Loucy (cell line): ENCODE results near the gene MARCHF6.

Experiments
- H2AFZ ChIP-seq: fragments of 200-600 bp; sonication (generic); 2 replicates; pipeline ENCODE4 v1.6.0; 2016; ENCODE audit warnings: antibody characterized with exemption, mild to moderate bottlenecking, low read length, moderate library complexity
- H3F3A ChIP-seq: fragments of 200-600 bp; 2 replicates; pipeline ENCODE4 v1.6.0; 2016; ENCODE audit warnings: antibody characterized with exemption, low read depth, mild to moderate bottlenecking
- H3K27me3 ChIP-seq: fragments of 200-600 bp; sonication (generic); 2 replicates; pipeline ENCODE4 v1.6.1; 2014; ENCODE audit warnings: low read length, mild to moderate bottlenecking; ENCODE audit not compliant: insufficient read depth, poor library complexity, severe bottlenecking
- H3K36me3 ChIP-seq: fragments of 200-600 bp; sonication (generic); 2 replicates; pipeline ENCODE4 v1.6.1; 2016; ENCODE audit warnings: low read length; ENCODE audit not compliant: insufficient read depth
- H3K4me1 ChIP-seq: fragments of 200-600 bp; sonication (generic); 2 replicates; pipeline ENCODE4 v1.5.1; 2014; ENCODE audit warnings: low read length, mild to moderate bottlenecking; ENCODE audit not compliant: insufficient read depth, poor library complexity, severe bottlenecking
- H3K4me2 ChIP-seq: fragments of 200-600 bp; sonication (generic); 2 replicates; pipeline ENCODE4 v1.6.0; 2014; ENCODE audit warnings: antibody characterized with exemption, low read length, low read depth, mild to moderate bottlenecking; ENCODE audit not compliant: poor library complexity, severe bottlenecking
- H3K4me3 ChIP-seq: fragments of 200-600 bp; sonication (generic); 2 replicates; pipeline ENCODE4 v1.5.1; 2014; ENCODE audit warnings: low read length, mild to moderate bottlenecking, mixed read lengths; ENCODE audit not compliant: poor library complexity, severe bottlenecking
- H3K79me2 ChIP-seq: fragments of 200-600 bp; sonication (generic); 2 replicates; pipeline ENCODE4 v1.6.1; 2014; ENCODE audit warnings: low read length; ENCODE audit not compliant: insufficient read depth
- H3K9ac ChIP-seq: fragments of 200-600 bp; sonication (generic); 2 replicates; pipeline ENCODE4 v1.6.0; 2014; ENCODE audit warnings: mild to moderate bottlenecking, low read depth, low read length, moderate library complexity; ENCODE audit not compliant: poor library complexity, severe bottlenecking
- H3K9me2 ChIP-seq: fragments of 200-600 bp; sonication (generic); replicated peaks from 2 replicates; pipeline ENCODE4 v1.6.1; 2016; ENCODE audit warnings: low read depth, low read length, mixed read lengths
- H3K9me3 ChIP-seq: fragments of 200-600 bp; sonication (generic); 2 replicates; pipeline ENCODE4 v1.6.1; 2014; ENCODE audit warnings: mild to moderate bottlenecking, antibody characterized with exemption, low read length, low read depth; ENCODE audit not compliant: insufficient read depth
- H4K20me1 ChIP-seq: fragments of 200-600 bp; sonication (generic); 2 replicates; pipeline ENCODE4 v1.6.0; 2014; ENCODE audit warnings: antibody characterized with exemption, low read length, mild to moderate bottlenecking; ENCODE audit not compliant: insufficient read depth, poor library complexity, severe bottlenecking
- CTCF ChIP-seq: fragments of 200-600 bp; sonication (generic); conservative IDR thresholded peaks from 2 replicates; pipeline ENCODE4 v1.5.1; 2014; ENCODE audit warnings: mild to moderate bottlenecking, antibody characterized with exemption, low read length
- EZH2phosphoT487 ChIP-seq: fragments of 200-600 bp; IDR thresholded peaks from 2 replicates; pipeline ENCODE4 v1.6.1; 2018; ENCODE audit warnings: antibody characterized with exemption, mild to moderate bottlenecking, moderate library complexity, borderline replicate concordance

The MARCHF6 gene

GRCh38 chr5:10400411-10400810 is 46.9 kb downstream of the MARCHF6 start:
- H3F3A ChIP-seq, result no peaks in the 10 kb centered on the region
- H3K9ac ChIP-seq, result no peak overlapping the region
- no peaks in the 10 kb centered on the region for H3K9me3 ChIP-seq
- no peaks in the 10 kb centered on the region for H3K9me2 ChIP-seq
- H3K4me1 ChIP-seq, result no peaks in the 10 kb centered on the region
- H3K36me3 ChIP-seq, result peaks cover 95% of the 10 kb centered on the region
- H3K4me2 ChIP-seq, result no peak overlapping the region
- H3K79me2 ChIP-seq, result no peaks in the 10 kb centered on the region
- no peak overlapping the region for H2AFZ ChIP-seq
- H4K20me1 ChIP-seq, result peaks cover 7% of the 10 kb centered on the region
- TF ChIP-seq EZH2phosphoT487, result no peak
- no peak for TF ChIP-seq CTCF
- H3K27me3 ChIP-seq, result no peaks in the 10 kb centered on the region
- H3K4me3 ChIP-seq, result no peak overlapping the region

- H2AFZ ChIP-seq, result no peak overlapping the region
- H3K9me2 ChIP-seq, result no peaks in the 10 kb centered on the region
- TF ChIP-seq EZH2phosphoT487 (no peak), CTCF (no peak)
- no peak overlapping the region for H3K4me3 ChIP-seq
- no peaks in the 10 kb centered on the region for H3K9me3 ChIP-seq
- H3K27me3 ChIP-seq, result no peaks in the 10 kb centered on the region
- no peak overlapping the region for H3K4me2 ChIP-seq
- no peak overlapping the region for H3K9ac ChIP-seq
- H3K36me3 ChIP-seq, result peaks cover 95% of the 10 kb centered on the region
- no peaks in the 10 kb centered on the region for H3K79me2 ChIP-seq
- H3F3A ChIP-seq, result no peaks in the 10 kb centered on the region
- H3K4me1 ChIP-seq, result no peaks in the 10 kb centered on the region
- peaks cover 7% of the 10 kb centered on the region for H4K20me1 ChIP-seq
These were observed 47.3 kb downstream of the MARCHF6 start for GRCh38 chr5:10400831-10401230.

- Histone ChIP-seq H3K4me2 (no peak overlapping the region), H3K79me2 (no peaks in the 10 kb centered on the region), H3K9me3 (no peaks in the 10 kb centered on the region), H4K20me1 (peaks cover 7% of the 10 kb centered on the region), H2AFZ (no peak overlapping the region), H3F3A (no peaks in the 10 kb centered on the region), H3K4me3 (no peak overlapping the region), H3K9ac (no peak overlapping the region), H3K4me1 (no peaks in the 10 kb centered on the region), H3K9me2 (no peaks in the 10 kb centered on the region), H3K36me3 (peaks cover 95% of the 10 kb centered on the region), H3K27me3 (no peaks in the 10 kb centered on the region)
- TF ChIP-seq EZH2phosphoT487 (no peak), CTCF (no peak)
These were observed 48.0 kb downstream of the MARCHF6 start for GRCh38 chr5:10401498-10401897.
